ENCODE results near the gene SLC11A1.

Gene SLC11A1

GRCh38 chr2:218445602-218446001, 63.5 kb downstream of the SLC11A1 start:
- peaks cover 54% of the 10 kb centered on the region for H3K36me3 Mint-ChIP-seq (ENCODE audit: low read depth)

More at GRCh38 chr2:218445602-218446001, 63.5 kb downstream of the SLC11A1 start:
- H3K27me3 Mint-ChIP-seq, result no peaks in the 10 kb centered on the region
- no peaks in the 10 kb centered on the region for H3K9me3 Mint-ChIP-seq
- H3K4me3 Mint-ChIP-seq, result no peak overlapping the region
- H3K27ac Mint-ChIP-seq, result no peak overlapping the region
- DNase-seq, result no peak
- no peaks in the 10 kb centered on the region for H3K4me1 Mint-ChIP-seq (ENCODE audit: low read depth)
